ENCODE results near the gene MMP12.

MMP12 gene

GRCh38 chr11:102850973-102851745, 23.6 kb downstream of the MMP12 start:
- DNase-seq (ENCODE audit: low spot score), result peak; percentile 76
- peak; percentile 71 for FAIRE-seq

GRCh38 chr11:102849311-102849710, 25.5 kb downstream of the MMP12 start:
- no peak for FAIRE-seq

GRCh38 chr11:102846292-102846691, 28.5 kb downstream of the MMP12 start:
- no peak for FAIRE-seq
- no peak for DNase-seq (ENCODE audit: low spot score)

More at GRCh38 chr11:102849311-102849710, 25.5 kb downstream of the MMP12 start:
- no peak for DNase-seq (ENCODE audit: low spot score)

GRCh38 chr11:102843489-102843888, 31.3 kb downstream of the MMP12 start, which contains the start of gene MMP3:
Gene MMP3, minus strand, starts transcription at chr11:102843609. Its CDS starts 63 bp downstream, at chr11:102843546.
- FAIRE-seq (no peak), DNase-seq (ENCODE audit: low spot score) (peak; percentile 23)

- DNase-seq (ENCODE audit: low spot score), result no peak
- no peak for FAIRE-seq
Observed at GRCh38 chr11:102842930-102843329, 31.9 kb downstream of the MMP12 start.

- FAIRE-seq, result no peak
Observed at GRCh38 chr11:102840018-102840417, 34.8 kb downstream of the MMP12 start.

GRCh38 chr11:102837646-102838045, 37.1 kb downstream of the MMP12 start:
- FAIRE-seq, result no peak
- DNase-seq (ENCODE audit: low spot score), result no peak

More at GRCh38 chr11:102840018-102840417, 34.8 kb downstream of the MMP12 start:
- no peak for DNase-seq (ENCODE audit: low spot score)

- no peak for FAIRE-seq
- DNase-seq (ENCODE audit: low spot score), result no peak
Observed at GRCh38 chr11:102837156-102837555, 37.6 kb downstream of the MMP12 start.

- FAIRE-seq (no peak), DNase-seq (ENCODE audit: low spot score) (no peak)
Observed at GRCh38 chr11:102836290-102836875, 38.4 kb downstream of the MMP12 start.

GRCh38 chr11:102833731-102834130, 41.1 kb downstream of the MMP12 start:
- FAIRE-seq (no peak), DNase-seq (ENCODE audit: low spot score) (no peak)

- FAIRE-seq, result no peak
- no peak for DNase-seq (ENCODE audit: low spot score)
Observed at GRCh38 chr11:102832612-102833011, 42.2 kb downstream of the MMP12 start.

- DNase-seq (ENCODE audit: low spot score) (peak; percentile 54), FAIRE-seq (no peak)
Observed at GRCh38 chr11:102831489-102832440, 43.0 kb downstream of the MMP12 start.

- FAIRE-seq (no peak), DNase-seq (ENCODE audit: low spot score) (no peak)
Observed at GRCh38 chr11:102831128-102831488, 43.7 kb downstream of the MMP12 start.

- FAIRE-seq (peak; percentile 71), DNase-seq (ENCODE audit: low spot score) (no peak)
Observed at GRCh38 chr11:102830001-102830727, 44.6 kb downstream of the MMP12 start.

- DNase-seq (ENCODE audit: low spot score) (no peak), FAIRE-seq (no peak)
Observed at GRCh38 chr11:102829316-102830000, 45.3 kb downstream of the MMP12 start.

- FAIRE-seq (no peak), DNase-seq (ENCODE audit: low spot score) (no peak)
Observed at GRCh38 chr11:102824556-102824955, 50.2 kb downstream of the MMP12 start.

GRCh38 chr11:102819491-102819890, 55.3 kb downstream of the MMP12 start:
- no peak for DNase-seq (ENCODE audit: low spot score)

GRCh38 chr11:102813484-102813883, 61.3 kb downstream of the MMP12 start:
- DNase-seq (ENCODE audit: low spot score), result no peak
- FAIRE-seq, result no peak

More at GRCh38 chr11:102819491-102819890, 55.3 kb downstream of the MMP12 start:
- FAIRE-seq, result no peak

Data from urothelium cell line (cell line).